Loucy (cell line): ENCODE data around the gene WRAP73.

Experiments
- H2AFZ ChIP-seq: fragments of 200-600 bp; sonication (generic); 2 replicates; pipeline ENCODE4 v1.6.0; 2016; ENCODE audit warnings: antibody characterized with exemption, mild to moderate bottlenecking, low read length, moderate library complexity
- H3F3A ChIP-seq: fragments of 200-600 bp; 2 replicates; pipeline ENCODE4 v1.6.0; 2016; ENCODE audit warnings: antibody characterized with exemption, low read depth, mild to moderate bottlenecking
- H3K27me3 ChIP-seq: fragments of 200-600 bp; sonication (generic); 2 replicates; pipeline ENCODE4 v1.6.1; 2014; ENCODE audit warnings: low read length, mild to moderate bottlenecking; ENCODE audit not compliant: insufficient read depth, poor library complexity, severe bottlenecking
- H3K36me3 ChIP-seq: fragments of 200-600 bp; sonication (generic); 2 replicates; pipeline ENCODE4 v1.6.1; 2016; ENCODE audit warnings: low read length; ENCODE audit not compliant: insufficient read depth
- H3K4me1 ChIP-seq: fragments of 200-600 bp; sonication (generic); 2 replicates; pipeline ENCODE4 v1.5.1; 2014; ENCODE audit warnings: low read length, mild to moderate bottlenecking; ENCODE audit not compliant: insufficient read depth, poor library complexity, severe bottlenecking
- H3K4me2 ChIP-seq: fragments of 200-600 bp; sonication (generic); 2 replicates; pipeline ENCODE4 v1.6.0; 2014; ENCODE audit warnings: antibody characterized with exemption, low read length, low read depth, mild to moderate bottlenecking; ENCODE audit not compliant: poor library complexity, severe bottlenecking
- H3K4me3 ChIP-seq: fragments of 200-600 bp; sonication (generic); 2 replicates; pipeline ENCODE4 v1.5.1; 2014; ENCODE audit warnings: low read length, mild to moderate bottlenecking, mixed read lengths; ENCODE audit not compliant: poor library complexity, severe bottlenecking
- H3K79me2 ChIP-seq: fragments of 200-600 bp; sonication (generic); 2 replicates; pipeline ENCODE4 v1.6.1; 2014; ENCODE audit warnings: low read length; ENCODE audit not compliant: insufficient read depth
- H3K9ac ChIP-seq: fragments of 200-600 bp; sonication (generic); 2 replicates; pipeline ENCODE4 v1.6.0; 2014; ENCODE audit warnings: mild to moderate bottlenecking, low read depth, low read length, moderate library complexity; ENCODE audit not compliant: poor library complexity, severe bottlenecking
- H3K9me2 ChIP-seq: fragments of 200-600 bp; sonication (generic); replicated peaks from 2 replicates; pipeline ENCODE4 v1.6.1; 2016; ENCODE audit warnings: low read depth, low read length, mixed read lengths
- H3K9me3 ChIP-seq: fragments of 200-600 bp; sonication (generic); 2 replicates; pipeline ENCODE4 v1.6.1; 2014; ENCODE audit warnings: mild to moderate bottlenecking, antibody characterized with exemption, low read length, low read depth; ENCODE audit not compliant: insufficient read depth
- H4K20me1 ChIP-seq: fragments of 200-600 bp; sonication (generic); 2 replicates; pipeline ENCODE4 v1.6.0; 2014; ENCODE audit warnings: antibody characterized with exemption, low read length, mild to moderate bottlenecking; ENCODE audit not compliant: insufficient read depth, poor library complexity, severe bottlenecking
- EZH2phosphoT487 ChIP-seq: fragments of 200-600 bp; IDR thresholded peaks from 2 replicates; pipeline ENCODE4 v1.6.1; 2018; ENCODE audit warnings: antibody characterized with exemption, mild to moderate bottlenecking, moderate library complexity, borderline replicate concordance
- TF ChIP-seq, protein P1 (sequence below): fragments of 200-600 bp; sonication (generic); conservative IDR thresholded peaks from 2 replicates; pipeline ENCODE4 v1.5.1; 2014; ENCODE audit warnings: mild to moderate bottlenecking, antibody characterized with exemption, low read length

WRAP73 gene

DNA sequence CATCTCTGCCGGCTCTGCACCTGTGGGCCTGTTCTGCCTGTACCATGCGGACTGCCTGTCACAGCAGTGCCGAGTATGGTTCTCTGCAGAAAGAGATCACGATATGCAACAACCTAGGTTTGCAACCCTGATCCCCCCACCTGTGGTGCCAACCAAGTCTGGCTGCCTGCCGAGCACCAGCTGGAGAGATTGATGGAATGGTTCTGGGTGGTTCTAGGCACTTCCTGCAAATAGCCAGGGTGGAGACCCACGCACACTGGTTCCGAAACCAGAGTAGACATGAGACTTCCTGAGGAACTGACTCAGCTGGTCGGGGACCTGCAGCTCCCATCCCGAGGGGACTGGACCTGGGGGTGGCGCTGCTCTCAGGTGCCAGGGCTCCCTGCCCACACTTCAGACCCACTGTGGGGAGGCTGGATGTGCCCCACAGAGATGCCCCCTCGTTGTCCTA, 19.7 kb downstream of the WRAP73 start:
- no peaks in the 10 kb centered on the region for H4K20me1 ChIP-seq
- no peaks in the 10 kb centered on the region for H3K9me2 ChIP-seq
- no peaks in the 10 kb centered on the region for H3K27me3 ChIP-seq
- no peak overlapping the region for H3K4me3 ChIP-seq
- H3K79me2 ChIP-seq = peaks cover 9% of the 10 kb centered on the region; the same call in 1 of the 2 replicates
- peaks cover 3% of the 10 kb centered on the region for H3K4me1 ChIP-seq
- no peak overlapping the region for H2AFZ ChIP-seq
- H3K9me3 ChIP-seq = no peaks in the 10 kb centered on the region
- peaks cover 22% of the 10 kb centered on the region; the same call in 1 of the 2 replicates for H3K36me3 ChIP-seq
- no peak overlapping the region for H3K4me2 ChIP-seq
- H3F3A ChIP-seq = no peaks in the 10 kb centered on the region
- TF ChIP-seq, protein P1, sequence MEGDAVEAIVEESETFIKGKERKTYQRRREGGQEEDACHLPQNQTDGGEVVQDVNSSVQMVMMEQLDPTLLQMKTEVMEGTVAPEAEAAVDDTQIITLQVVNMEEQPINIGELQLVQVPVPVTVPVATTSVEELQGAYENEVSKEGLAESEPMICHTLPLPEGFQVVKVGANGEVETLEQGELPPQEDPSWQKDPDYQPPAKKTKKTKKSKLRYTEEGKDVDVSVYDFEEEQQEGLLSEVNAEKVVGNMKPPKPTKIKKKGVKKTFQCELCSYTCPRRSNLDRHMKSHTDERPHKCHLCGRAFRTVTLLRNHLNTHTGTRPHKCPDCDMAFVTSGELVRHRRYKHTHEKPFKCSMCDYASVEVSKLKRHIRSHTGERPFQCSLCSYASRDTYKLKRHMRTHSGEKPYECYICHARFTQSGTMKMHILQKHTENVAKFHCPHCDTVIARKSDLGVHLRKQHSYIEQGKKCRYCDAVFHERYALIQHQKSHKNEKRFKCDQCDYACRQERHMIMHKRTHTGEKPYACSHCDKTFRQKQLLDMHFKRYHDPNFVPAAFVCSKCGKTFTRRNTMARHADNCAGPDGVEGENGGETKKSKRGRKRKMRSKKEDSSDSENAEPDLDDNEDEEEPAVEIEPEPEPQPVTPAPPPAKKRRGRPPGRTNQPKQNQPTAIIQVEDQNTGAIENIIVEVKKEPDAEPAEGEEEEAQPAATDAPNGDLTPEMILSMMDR = no peak
- TF ChIP-seq EZH2phosphoT487 = no peak
- H3K9ac ChIP-seq = no peak overlapping the region

DNA sequence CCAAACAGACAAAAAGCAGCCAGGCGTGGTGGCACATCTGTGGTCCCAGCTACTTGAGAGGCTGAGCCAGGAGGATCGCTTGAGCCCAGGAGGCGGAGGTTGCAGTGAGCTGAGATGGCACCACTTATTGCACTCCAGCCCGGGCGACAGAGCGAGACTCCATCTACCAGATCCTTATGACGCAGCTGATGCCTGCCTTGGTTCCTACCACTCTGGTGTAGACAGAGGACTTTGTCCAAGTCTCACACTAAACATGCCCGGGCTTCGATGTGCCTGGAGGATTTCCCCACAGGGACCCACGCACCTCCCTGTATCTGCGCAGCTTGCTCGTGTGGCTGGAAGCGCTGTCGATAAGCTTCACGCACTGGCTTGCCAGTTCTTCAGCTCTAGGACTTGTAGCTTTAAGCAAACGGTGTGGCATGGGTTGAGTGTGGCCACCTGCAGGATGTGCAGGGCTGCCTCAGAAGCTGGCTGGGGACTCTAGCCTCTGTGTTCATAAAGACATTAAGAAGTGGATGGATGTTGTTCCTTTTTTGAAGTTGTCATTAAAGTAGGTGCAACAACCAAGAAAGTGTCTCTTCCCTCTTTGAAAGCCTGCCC, 20.2 kb downstream of the WRAP73 start:
- no peaks in the 10 kb centered on the region for H3K9me2 ChIP-seq
- peaks cover 3% of the 10 kb centered on the region for H3K4me1 ChIP-seq
- TF ChIP-seq, protein P1 = no peak
- TF ChIP-seq EZH2phosphoT487 = no peak
- no peaks in the 10 kb centered on the region for H3F3A ChIP-seq
- peaks cover 9% of the 10 kb centered on the region; the same call in 1 of the 2 replicates for H3K79me2 ChIP-seq
- H4K20me1 ChIP-seq = no peaks in the 10 kb centered on the region
- H3K9ac ChIP-seq = no peak overlapping the region
- H3K4me3 ChIP-seq = no peak overlapping the region
- H2AFZ ChIP-seq = no peak overlapping the region
- peaks cover 16% of the 10 kb centered on the region; the same call in 1 of the 2 replicates for H3K36me3 ChIP-seq
- H3K4me2 ChIP-seq = no peak overlapping the region
- no peaks in the 10 kb centered on the region for H3K9me3 ChIP-seq
- no peaks in the 10 kb centered on the region for H3K27me3 ChIP-seq

DNA sequence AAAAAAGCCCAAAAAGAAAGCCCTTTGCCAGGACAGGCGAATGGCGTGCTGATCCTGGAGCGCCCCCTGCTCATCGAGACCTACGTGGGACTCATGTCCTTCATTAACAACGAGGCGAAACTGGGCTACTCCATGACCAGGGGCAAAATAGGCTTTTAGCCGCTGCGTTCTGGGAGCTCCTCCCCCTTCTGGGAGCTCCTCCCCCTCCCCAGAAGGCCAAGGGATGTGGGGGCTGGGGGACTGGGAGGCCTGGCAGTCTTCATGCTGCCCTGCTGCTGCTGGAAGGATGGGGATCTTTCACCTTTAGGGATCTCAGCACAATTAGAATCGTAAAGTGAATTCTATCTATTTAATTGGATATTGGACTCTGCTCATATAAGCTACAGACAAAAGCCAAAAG, 21.5 kb downstream of the WRAP73 start:
- Histone ChIP-seq H2AFZ (no peak overlapping the region), H3K9me3 (no peaks in the 10 kb centered on the region), H3K36me3 (peaks cover 5% of the 10 kb centered on the region; the same call in 1 of the 2 replicates), H4K20me1 (no peaks in the 10 kb centered on the region), H3K27me3 (no peaks in the 10 kb centered on the region), H3K4me2 (no peak overlapping the region), H3K79me2 (peaks cover 9% of the 10 kb centered on the region; the same call in 1 of the 2 replicates), H3K4me1 (peaks cover 13% of the 10 kb centered on the region), H3K4me3 (no peak overlapping the region), H3F3A (no peaks in the 10 kb centered on the region), H3K9me2 (no peaks in the 10 kb centered on the region), H3K9ac (no peak overlapping the region)
- no peak for TF ChIP-seq EZH2phosphoT487
- TF ChIP-seq, protein P1 = no peak
